ENCODE results near the gene SERPINH1.

Gene SERPINH1

DNA sequence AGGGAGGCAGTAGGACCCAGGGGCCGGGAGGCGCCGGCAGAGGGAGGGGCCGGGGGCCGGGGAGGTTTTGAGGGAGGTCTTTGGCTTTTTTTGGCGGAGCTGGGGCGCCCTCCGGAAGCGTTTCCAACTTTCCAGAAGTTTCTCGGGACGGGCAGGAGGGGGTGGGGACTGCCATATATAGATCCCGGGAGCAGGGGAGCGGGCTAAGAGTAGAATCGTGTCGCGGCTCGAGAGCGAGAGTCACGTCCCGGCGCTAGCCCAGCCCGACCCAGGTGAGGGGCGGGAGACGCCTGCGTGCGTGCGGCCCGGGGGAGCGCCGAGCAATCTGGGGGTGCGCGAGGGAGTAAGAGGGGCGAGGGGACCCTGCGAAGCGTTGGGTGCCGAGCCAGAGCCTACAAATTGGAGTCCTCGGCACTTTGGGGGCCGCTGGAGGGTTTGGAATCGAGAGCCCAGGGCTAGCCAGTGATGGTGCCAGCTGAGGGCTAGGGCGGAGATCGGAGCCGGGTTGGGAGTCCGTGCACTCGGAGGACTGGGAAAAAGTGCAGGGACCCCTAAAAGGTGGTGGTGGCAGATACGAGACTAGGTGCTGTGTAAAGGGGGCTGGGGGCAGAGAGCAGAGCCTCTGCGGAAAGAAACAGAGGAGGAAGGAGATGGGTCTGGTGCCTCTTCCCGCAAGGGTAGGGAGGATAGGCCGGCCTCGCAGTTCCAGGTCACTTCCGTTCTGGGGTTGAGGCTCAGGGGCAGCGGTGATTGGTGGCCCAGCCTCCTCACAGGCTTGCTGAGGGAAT, at the start of gene SERPINH1:
TSS of gene SERPINH1 (plus strand) at position 206 of the 788 bp plus-strand sequence. CDS start 4,097 bp downstream, outside the sequence.
- peak; percentile 65 to 72 for DNase-seq (ENCODE audit: low read depth in 2 of 2)

- DNase-seq (ENCODE audit: low read depth in 2 of 2): no peak
Measured at GRCh38 chr11:75513250-75513649, 48.8 kb upstream of the SERPINH1 start.

- DNase-seq (ENCODE audit: low read depth in 2 of 2): no peak
Measured at GRCh38 chr11:75514596-75514995, 47.5 kb upstream of the SERPINH1 start.

- no peak for DNase-seq (ENCODE audit: low read depth in 2 of 2)
Measured at GRCh38 chr11:75516140-75516539, 45.9 kb upstream of the SERPINH1 start.

GRCh38 chr11:75516886-75517285, 45.2 kb upstream of the SERPINH1 start:
- no peak for DNase-seq (ENCODE audit: low read depth in 2 of 2)

DNA sequence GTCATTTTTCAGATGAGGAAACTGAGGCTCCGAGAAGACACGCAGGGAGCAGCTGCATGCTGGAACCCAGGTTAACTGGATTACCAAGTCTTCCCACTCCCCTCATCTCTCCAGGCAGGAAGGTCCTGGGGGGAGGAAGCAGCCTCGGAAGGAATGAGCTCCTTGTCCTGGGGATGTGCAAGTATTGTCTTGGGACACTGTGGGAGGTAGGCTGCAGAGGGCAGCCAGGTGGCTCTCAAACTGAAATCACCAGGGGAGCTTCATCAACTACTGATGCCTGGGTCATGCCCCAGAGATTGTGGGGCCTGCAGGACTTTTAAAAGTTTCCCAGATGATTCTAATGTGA, 43.9 kb upstream of the SERPINH1 start:
- no peak for DNase-seq (ENCODE audit: low read depth in 2 of 2)

- no peak for DNase-seq (ENCODE audit: low read depth in 2 of 2)
Measured at GRCh38 chr11:75518771-75519653, 43.0 kb upstream of the SERPINH1 start.

- DNase-seq (ENCODE audit: low read depth in 2 of 2): no peak
Measured at GRCh38 chr11:75520688-75521087, 41.4 kb upstream of the SERPINH1 start.

GRCh38 chr11:75522286-75523044, 39.6 kb upstream of the SERPINH1 start:
- DNase-seq (ENCODE audit: low read depth in 2 of 2): no peak

- DNase-seq (ENCODE audit: low read depth in 2 of 2): no peak
Measured at GRCh38 chr11:75523189-75523588, 38.9 kb upstream of the SERPINH1 start.

DNA sequence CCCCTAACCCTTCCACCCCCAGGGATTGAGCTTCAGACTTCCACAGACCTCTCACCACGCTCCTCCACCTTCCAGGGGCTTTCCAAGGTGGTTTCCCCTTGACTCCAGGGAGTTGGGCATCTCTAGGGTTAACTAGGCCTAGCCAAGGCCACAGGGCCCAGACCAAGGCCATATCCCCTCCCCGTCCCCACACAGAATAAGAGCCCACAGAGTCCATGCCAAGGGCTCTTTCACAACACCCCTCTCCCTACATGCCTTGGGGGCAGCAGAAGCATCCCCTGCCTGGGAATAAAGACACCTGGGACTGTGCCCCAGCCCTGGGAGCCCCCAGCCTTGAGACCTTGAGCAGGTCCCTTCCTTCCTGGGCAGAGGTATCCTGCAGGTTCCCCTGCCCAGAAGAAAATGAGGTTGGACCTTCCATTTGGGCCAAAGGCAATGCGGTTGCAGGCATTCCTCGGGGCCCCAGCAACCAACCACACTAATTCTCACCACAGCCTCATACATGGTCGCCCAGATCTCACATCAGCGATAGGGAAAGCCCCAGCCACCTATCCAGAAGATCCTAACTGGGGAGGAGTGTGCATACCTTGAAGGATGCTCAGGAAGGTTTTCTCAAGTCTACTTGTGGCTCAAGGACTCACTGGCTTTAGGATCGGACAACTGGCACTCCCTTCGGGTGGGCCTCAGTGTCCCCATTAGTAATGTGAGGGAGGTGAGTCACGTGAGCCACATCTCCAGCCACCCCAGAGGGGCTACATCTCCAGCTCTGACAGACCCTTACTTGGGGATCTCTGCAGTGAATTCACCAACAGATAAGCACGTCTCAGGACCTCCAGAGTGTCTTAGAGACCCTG, 38.0 kb upstream of the SERPINH1 start:
- no peak for DNase-seq (ENCODE audit: low read depth in 2 of 2)

- DNase-seq (ENCODE audit: low read depth in 2 of 2): peak in 1 of 2 experiments; percentile 18
Measured at GRCh38 chr11:75524665-75525432, 37.2 kb upstream of the SERPINH1 start.

DNA sequence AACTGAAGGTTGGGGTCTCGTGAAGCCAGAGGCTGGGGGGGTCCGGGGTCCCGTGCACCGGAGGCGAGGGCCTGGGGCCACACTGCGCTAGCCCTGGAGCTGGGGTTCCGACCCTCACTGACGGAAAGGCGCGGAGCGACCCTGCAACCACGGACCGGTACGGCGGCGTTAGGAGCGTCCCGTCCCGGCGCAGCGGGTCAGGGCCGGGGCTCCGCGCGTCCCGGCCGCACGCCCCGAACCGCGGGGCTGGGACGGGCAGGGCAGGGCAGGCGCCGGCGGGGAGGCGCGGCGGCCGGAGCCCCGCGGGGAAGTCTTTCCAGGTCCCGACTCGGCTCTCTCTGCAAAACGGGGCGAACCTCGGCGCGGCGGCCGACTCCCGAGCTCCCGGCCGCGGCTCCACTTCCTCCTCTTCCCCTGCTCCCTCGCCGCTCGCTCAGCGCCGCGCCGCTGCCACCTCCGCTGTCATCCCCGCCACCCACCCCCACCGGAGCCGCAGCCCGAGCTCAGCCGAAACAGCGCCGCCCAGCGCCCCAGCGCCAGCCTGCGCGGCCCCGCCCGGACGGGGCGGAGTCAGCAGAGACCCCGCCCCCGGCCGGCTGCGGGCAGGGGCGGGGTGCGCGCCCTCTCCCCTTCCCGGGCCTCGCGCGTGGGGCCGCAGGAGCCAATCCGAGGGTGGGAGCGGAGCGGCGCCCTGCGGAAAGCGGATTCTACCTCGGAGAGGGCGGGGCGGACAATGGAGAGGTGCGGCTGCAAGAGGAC, 36.4 kb upstream of the SERPINH1 start, which contains the start of gene GDPD5:
TSS of gene GDPD5 (minus strand) at position 509 of the 759 bp plus-strand sequence. CDS start 48,206 bp downstream, outside the sequence.
- DNase-seq (ENCODE audit: low read depth in 2 of 2): peak; percentile 68 to 80

GRCh38 chr11:75526192-75526541, 35.9 kb upstream of the SERPINH1 start:
- DNase-seq (ENCODE audit: low read depth in 2 of 2): no peak

DNA sequence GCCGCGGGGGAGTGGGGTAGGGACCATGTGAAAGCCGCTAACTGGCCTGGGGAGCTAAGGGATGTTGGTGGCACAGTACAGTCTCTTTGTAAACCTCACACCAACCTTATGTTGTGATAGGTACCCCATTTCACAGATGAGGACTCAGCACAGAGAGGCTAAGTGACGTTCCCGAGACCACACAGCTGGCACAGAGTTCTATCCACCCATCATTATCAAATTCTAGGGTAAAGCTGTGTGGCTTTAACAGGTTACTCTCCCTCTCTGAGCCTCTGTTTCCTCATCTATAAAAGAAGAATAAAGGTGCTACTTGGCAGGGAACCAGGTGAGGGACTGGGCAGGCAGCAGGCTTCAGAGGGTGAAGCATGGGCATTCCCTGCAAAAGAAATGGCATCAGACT, 34.9 kb upstream of the SERPINH1 start:
- no peak for DNase-seq (ENCODE audit: low read depth in 2 of 2)

DNA sequence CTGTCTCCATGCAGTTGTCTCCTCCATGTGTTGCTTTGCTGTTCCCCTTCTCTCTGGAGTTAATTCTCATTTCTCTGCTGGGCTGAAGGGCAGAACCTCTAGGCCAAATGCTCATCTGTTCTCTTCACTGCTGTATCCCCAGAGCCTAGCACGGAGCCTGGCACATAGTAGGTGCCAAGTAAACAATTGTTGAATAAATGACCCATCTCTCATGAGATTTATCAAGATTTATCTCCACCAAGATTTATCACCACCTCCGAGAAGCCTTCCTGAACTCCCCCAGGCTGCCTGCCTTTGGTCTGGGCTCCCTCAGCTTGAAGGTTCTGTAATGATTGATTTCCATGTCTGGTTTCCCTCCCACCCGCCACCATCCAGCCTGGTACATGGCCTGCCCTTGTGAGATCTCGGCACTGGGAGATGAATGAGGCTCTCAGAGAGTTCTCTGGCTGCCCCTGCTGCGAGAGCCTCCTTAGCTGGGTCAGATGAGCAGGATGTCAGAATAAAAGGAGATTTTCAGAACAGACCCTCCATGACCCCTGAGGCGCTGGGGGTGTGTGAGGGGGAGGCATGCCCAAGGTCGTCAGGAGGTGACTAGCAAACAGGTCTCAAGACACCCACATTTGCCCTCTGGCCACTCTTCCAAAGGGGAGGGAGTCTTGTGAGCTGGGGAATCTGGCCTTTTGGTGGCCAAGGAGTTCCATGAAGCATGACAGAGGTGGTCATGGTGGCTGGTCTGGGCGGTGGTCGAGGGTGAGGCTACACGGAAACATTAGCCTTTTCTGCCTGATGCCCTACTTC, 33.9 kb upstream of the SERPINH1 start:
- no peak for DNase-seq (ENCODE audit: low read depth in 2 of 2)

DNA sequence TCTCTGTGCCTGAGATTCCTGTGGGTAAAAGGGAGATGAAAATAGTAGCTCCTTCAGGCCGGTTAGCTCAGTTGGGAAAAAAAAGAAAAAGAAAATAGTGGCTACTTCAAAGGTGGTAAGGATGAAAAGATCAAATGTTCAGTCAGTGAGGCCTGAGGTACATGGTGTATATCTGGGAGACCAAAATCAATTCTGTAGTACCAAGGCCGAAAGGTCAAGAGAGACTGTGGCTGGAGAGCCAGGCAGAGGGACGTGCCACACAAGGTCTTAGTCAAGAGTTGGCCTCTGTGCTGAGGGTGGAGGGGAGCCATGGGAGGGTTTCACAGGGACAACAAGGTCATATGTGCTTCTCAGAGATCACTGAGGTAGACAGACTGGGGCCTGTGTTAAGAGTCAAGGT, 31.5 kb upstream of the SERPINH1 start:
- DNase-seq (ENCODE audit: low read depth in 2 of 2): no peak

- no peak for DNase-seq (ENCODE audit: low read depth in 2 of 2)
Measured at GRCh38 chr11:75531325-75531724, 30.7 kb upstream of the SERPINH1 start.

All from stimulated activated CD4-positive, alpha-beta T cell treated with anti-CD3 and anti-CD28 coated beads, Interleukin-12 subunit alpha, Interleukin-12 subunit beta, amount 100 ng/mL, for 24 hours (primary cell).